ENCODE results near the gene PARD3B. TPM values are rescaled to one million over a fixed set of nuclear protein-coding genes. Genes with fewer than 3 reads are reported as not detected.

The PARD3B gene
- total and polyA plus RNA-seq, 2 experiments from 2014 or later: 3.5 to 4.4 TPM

GRCh38 chr2:205040323-205040722, 495.0 kb downstream of the PARD3B start:
- Mint-ChIP-seq H3K4me1 (peaks cover 4% of the 10 kb centered on the region; the same call in 2 of the 3 replicates), H3K9me3 (no peaks in the 10 kb centered on the region), H3K4me3 (no peak overlapping the region), H3K27ac (no peak overlapping the region), H3K36me3 (ENCODE audit: low read depth) (peaks cover 4% of the 10 kb centered on the region; the same call in 2 of the 3 replicates), H3K27me3 (ENCODE audit: insufficient read depth, low read depth, poor library complexity) (peaks cover 1% of the 10 kb centered on the region)
- no peaks in the 10 kb centered on the region for H3K4me1 ChIP-seq (ENCODE audit: insufficient read depth)
- H3K9me2 ChIP-seq (ENCODE audit: insufficient read depth): 0 out of 2 replicates have a peak, but pooled peaks cover 3% of the 10 kb centered on the region
- no peaks in the 10 kb centered on the region for H3K27me3 ChIP-seq (ENCODE audit: insufficient read depth)
- no peak for TF ChIP-seq REST (IDR thresholded peaks at IDR 0.05; ENCODE audit: unreplicated experiment)
- H3F3A ChIP-seq (replicated peaks; ENCODE audit: low read depth): no peaks in the 10 kb centered on the region
- no peak overlapping the region for H2AFZ ChIP-seq
- no peak overlapping the region for H3K4me3 ChIP-seq
- ATAC-seq: no peak
- H3K27ac ChIP-seq (ENCODE audit: low read depth): no peak overlapping the region
- no peak overlapping the region for H3K4me2 ChIP-seq
- no peaks in the 10 kb centered on the region for H4K20me1 ChIP-seq (replicated peaks; ENCODE audit: insufficient read depth)
- DNase-seq (ENCODE audit: low spot score): no peak
- H3K36me3 ChIP-seq (ENCODE audit: insufficient read depth): no peaks in the 10 kb centered on the region
- no peaks in the 10 kb centered on the region for H3K79me2 ChIP-seq (replicated peaks; ENCODE audit: insufficient read depth)

GRCh38 chr2:205041472-205042130, 496.3 kb downstream of the PARD3B start:
- H3K4me1 Mint-ChIP-seq: peaks cover 8% of the 10 kb centered on the region; the same call in 2 of the 3 replicates
- no peaks in the 10 kb centered on the region for H3K9me3 Mint-ChIP-seq
- TF ChIP-seq ZNF114 (CRISPR knock-in tag; IDR thresholded peaks at IDR 0.05) (no peak), REST (IDR thresholded peaks at IDR 0.05; ENCODE audit: unreplicated experiment) (no peak), EZH2phosphoT487 (IDR thresholded peaks at IDR 0.05; ENCODE audit: unreplicated experiment) (no peak), NANOG (IDR thresholded peaks at IDR 0.05; ENCODE audit: borderline replicate concordance) (no peak), CREB1 (CRISPR knock-in tag; IDR thresholded peaks at IDR 0.05; ENCODE audit: low read depth) (no peak), JUNB (IDR thresholded peaks at IDR 0.05; ENCODE audit: unreplicated experiment) (no peak)
- TF ChIP-seq, protein P1, sequence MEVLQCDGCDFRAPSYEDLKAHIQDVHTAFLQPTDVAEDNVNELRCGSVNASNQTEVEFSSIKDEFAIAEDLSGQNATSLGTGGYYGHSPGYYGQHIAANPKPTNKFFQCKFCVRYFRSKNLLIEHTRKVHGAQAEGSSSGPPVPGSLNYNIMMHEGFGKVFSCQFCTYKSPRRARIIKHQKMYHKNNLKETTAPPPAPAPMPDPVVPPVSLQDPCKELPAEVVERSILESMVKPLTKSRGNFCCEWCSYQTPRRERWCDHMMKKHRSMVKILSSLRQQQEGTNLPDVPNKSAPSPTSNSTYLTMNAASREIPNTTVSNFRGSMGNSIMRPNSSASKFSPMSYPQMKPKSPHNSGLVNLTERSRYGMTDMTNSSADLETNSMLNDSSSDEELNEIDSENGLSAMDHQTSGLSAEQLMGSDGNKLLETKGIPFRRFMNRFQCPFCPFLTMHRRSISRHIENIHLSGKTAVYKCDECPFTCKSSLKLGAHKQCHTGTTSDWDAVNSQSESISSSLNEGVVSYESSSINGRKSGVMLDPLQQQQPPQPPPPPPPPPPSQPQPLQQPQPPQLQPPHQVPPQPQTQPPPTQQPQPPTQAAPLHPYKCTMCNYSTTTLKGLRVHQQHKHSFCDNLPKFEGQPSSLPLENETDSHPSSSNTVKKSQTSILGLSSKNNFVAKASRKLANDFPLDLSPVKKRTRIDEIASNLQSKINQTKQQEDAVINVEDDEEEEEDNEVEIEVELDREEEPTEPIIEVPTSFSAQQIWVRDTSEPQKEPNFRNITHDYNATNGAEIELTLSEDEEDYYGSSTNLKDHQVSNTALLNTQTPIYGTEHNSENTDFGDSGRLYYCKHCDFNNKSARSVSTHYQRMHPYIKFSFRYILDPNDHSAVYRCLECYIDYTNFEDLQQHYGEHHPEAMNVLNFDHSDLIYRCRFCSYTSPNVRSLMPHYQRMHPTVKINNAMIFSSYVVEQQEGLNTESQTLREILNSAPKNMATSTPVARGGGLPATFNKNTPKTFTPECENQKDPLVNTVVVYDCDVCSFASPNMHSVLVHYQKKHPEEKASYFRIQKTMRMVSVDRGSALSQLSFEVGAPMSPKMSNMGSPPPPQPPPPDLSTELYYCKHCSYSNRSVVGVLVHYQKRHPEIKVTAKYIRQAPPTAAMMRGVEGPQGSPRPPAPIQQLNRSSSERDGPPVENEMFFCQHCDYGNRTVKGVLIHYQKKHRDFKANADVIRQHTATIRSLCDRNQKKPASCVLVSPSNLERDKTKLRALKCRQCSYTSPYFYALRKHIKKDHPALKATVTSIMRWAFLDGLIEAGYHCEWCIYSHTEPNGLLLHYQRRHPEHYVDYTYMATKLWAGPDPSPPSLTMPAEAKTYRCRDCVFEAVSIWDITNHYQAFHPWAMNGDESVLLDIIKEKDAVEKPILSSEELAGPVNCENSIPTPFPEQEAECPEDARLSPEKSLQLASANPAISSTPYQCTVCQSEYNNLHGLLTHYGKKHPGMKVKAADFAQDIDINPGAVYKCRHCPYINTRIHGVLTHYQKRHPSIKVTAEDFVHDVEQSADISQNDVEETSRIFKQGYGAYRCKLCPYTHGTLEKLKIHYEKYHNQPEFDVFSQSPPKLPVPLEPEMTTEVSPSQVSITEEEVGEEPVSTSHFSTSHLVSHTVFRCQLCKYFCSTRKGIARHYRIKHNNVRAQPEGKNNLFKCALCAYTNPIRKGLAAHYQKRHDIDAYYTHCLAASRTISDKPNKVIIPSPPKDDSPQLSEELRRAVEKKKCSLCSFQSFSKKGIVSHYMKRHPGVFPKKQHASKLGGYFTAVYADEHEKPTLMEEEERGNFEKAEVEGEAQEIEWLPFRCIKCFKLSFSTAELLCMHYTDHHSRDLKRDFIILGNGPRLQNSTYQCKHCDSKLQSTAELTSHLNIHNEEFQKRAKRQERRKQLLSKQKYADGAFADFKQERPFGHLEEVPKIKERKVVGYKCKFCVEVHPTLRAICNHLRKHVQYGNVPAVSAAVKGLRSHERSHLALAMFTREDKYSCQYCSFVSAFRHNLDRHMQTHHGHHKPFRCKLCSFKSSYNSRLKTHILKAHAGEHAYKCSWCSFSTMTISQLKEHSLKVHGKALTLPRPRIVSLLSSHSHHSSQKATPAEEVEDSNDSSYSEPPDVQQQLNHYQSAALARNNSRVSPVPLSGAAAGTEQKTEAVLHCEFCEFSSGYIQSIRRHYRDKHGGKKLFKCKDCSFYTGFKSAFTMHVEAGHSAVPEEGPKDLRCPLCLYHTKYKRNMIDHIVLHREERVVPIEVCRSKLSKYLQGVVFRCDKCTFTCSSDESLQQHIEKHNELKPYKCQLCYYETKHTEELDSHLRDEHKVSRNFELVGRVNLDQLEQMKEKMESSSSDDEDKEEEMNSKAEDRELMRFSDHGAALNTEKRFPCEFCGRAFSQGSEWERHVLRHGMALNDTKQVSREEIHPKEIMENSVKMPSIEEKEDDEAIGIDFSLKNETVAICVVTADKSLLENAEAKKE (CRISPR knock-in tag; IDR thresholded peaks at IDR 0.05): no peak

More at GRCh38 chr2:205041472-205042130, 496.3 kb downstream of the PARD3B start:
- Histone ChIP-seq H2AFZ (no peak overlapping the region), H3K27ac (ENCODE audit: low read depth) (no peak overlapping the region), H3K27me3 (ENCODE audit: insufficient read depth) (no peaks in the 10 kb centered on the region), H3K79me2 (replicated peaks; ENCODE audit: insufficient read depth) (no peaks in the 10 kb centered on the region), H3K36me3 (ENCODE audit: insufficient read depth) (no peaks in the 10 kb centered on the region), H3K4me3 (no peak overlapping the region), H4K20me1 (replicated peaks; ENCODE audit: insufficient read depth) (no peaks in the 10 kb centered on the region), H3K4me1 (ENCODE audit: insufficient read depth) (peaks cover 3% of the 10 kb centered on the region; the same call in 1 of the 2 replicates), H3F3A (replicated peaks; ENCODE audit: low read depth) (no peaks in the 10 kb centered on the region), H3K4me2 (no peak overlapping the region), H3K9me2 (ENCODE audit: insufficient read depth) (0 out of 2 replicates have a peak, but pooled peaks cover 3% of the 10 kb centered on the region)
- DNase-seq (ENCODE audit: low spot score) (no peak), ATAC-seq (no peak)
- peaks cover 1% of the 10 kb centered on the region for H3K27me3 Mint-ChIP-seq (ENCODE audit: insufficient read depth, low read depth, poor library complexity)
- H3K4me3 Mint-ChIP-seq: no peak overlapping the region
- H3K27ac Mint-ChIP-seq: no peak overlapping the region; the same call in 1 of the 2 replicates
- H3K36me3 Mint-ChIP-seq (ENCODE audit: low read depth): peaks cover 4% of the 10 kb centered on the region; the same call in 2 of the 3 replicates
